Measurements from ENCODE around the gene KRT24. TPM values are rescaled to one million over a fixed set of nuclear protein-coding genes. Genes with fewer than 3 reads are reported as not detected.

Gene KRT24
- total RNA-seq, 1 donor from 2014 or later: not detected

- Histone ChIP-seq H3K27me3 (no peaks in the 10 kb centered on the region), H3K4me1 (no peaks in the 10 kb centered on the region), H3K27ac (no peak overlapping the region), H3K36me3 (no peaks in the 10 kb centered on the region), H3K4me3 (no peak overlapping the region), H3K9me3 (no peaks in the 10 kb centered on the region)
- no peak for TF ChIP-seq CTCF (IDR thresholded peaks at IDR 0.05)
- no peak for DNase-seq (ENCODE audit: low spot score in 2 of 2)
- intact Hi-C loops (cut with DNase I): no loop called here
Measured at GRCh38 chr17:40678902-40679522, 24.5 kb downstream of the KRT24 start.

GRCh38 chr17:40675905-40676304, 27.6 kb downstream of the KRT24 start:
- no peak for DNase-seq (ENCODE audit: low spot score in 2 of 2)
- Histone ChIP-seq H3K27ac (no peak overlapping the region), H3K4me3 (no peak overlapping the region), H3K36me3 (no peaks in the 10 kb centered on the region), H3K9me3 (no peaks in the 10 kb centered on the region), H3K27me3 (no peaks in the 10 kb centered on the region), H3K4me1 (no peaks in the 10 kb centered on the region)
- TF ChIP-seq CTCF (IDR thresholded peaks at IDR 0.05): no peak
- intact Hi-C loops (cut with DNase I): no loop called here

GRCh38 chr17:40672654-40673053, 30.9 kb downstream of the KRT24 start:
- no peaks in the 10 kb centered on the region for H3K9me3 ChIP-seq
- H3K36me3 ChIP-seq: no peaks in the 10 kb centered on the region
- no peaks in the 10 kb centered on the region for H3K27me3 ChIP-seq
- H3K4me3 ChIP-seq: no peak overlapping the region
- no peaks in the 10 kb centered on the region for H3K4me1 ChIP-seq
- no peak for DNase-seq (ENCODE audit: low spot score in 2 of 2)
- H3K27ac ChIP-seq: no peak overlapping the region
- no peak for TF ChIP-seq CTCF (IDR thresholded peaks at IDR 0.05)
- intact Hi-C loops (cut with DNase I): no loop called here

GRCh38 chr17:40671282-40671681, 32.3 kb downstream of the KRT24 start:
- no peak overlapping the region for H3K27ac ChIP-seq

GRCh38 chr17:40666331-40666730, 37.2 kb downstream of the KRT24 start:
- no peak overlapping the region for H3K4me3 ChIP-seq
- TF ChIP-seq CTCF (IDR thresholded peaks at IDR 0.05): no peak
- H3K27ac ChIP-seq: no peak overlapping the region
- H3K27me3 ChIP-seq: no peaks in the 10 kb centered on the region
- no peak for DNase-seq (ENCODE audit: low spot score in 2 of 2)
- intact Hi-C loops (cut with DNase I): no loop called here
- H3K4me1 ChIP-seq: no peaks in the 10 kb centered on the region
- H3K9me3 ChIP-seq: no peaks in the 10 kb centered on the region
- H3K36me3 ChIP-seq: no peaks in the 10 kb centered on the region

More at GRCh38 chr17:40671282-40671681, 32.3 kb downstream of the KRT24 start:
- H3K4me3 ChIP-seq: no peak overlapping the region
- no peaks in the 10 kb centered on the region for H3K9me3 ChIP-seq
- H3K36me3 ChIP-seq: no peaks in the 10 kb centered on the region
- no peaks in the 10 kb centered on the region for H3K27me3 ChIP-seq
- H3K4me1 ChIP-seq: no peaks in the 10 kb centered on the region
- no peak for TF ChIP-seq CTCF (IDR thresholded peaks at IDR 0.05)
- intact Hi-C loops (cut with DNase I): no loop called here
- DNase-seq (ENCODE audit: low spot score in 2 of 2): no peak
